GM12892 (cell line): ENCODE measurements around the gene C3orf70.

Source experiments
- DNase-seq: peaks from one replicate; pipeline ENCODE4 v3.0.0; 2011; ENCODE audit not compliant: insufficient read length
- FAIRE-seq: peaks from 2 replicates; lab custom pipeline; 2011; peaks lifted over from hg19 to GRCh38; lab: Jason Lieb, UNC
- POLR2A ChIP-seq: IDR thresholded peaks from 2 replicates; pipeline ENCODE4 v1.6.1; 2011; ENCODE audit warnings: low read depth, low read length, control low read depth
- POLR2AphosphoS5 ChIP-seq: IDR thresholded peaks from 2 replicates; pipeline ENCODE4 v1.6.1; 2011; ENCODE audit warnings: low read depth, low read length, control low read depth
- TAF1 ChIP-seq: IDR thresholded peaks from 2 replicates; pipeline ENCODE4 v1.6.1; 2011; ENCODE audit warnings: low read depth, mild to moderate bottlenecking, control low read depth, low read length, borderline replicate concordance

C3orf70 gene

GRCh38 chr3:185103359-185104127 lies 49.3 kb downstream of the C3orf70 start:
- TF ChIP-seq TAF1 (no peak), POLR2A (no peak), POLR2AphosphoS5 (no peak)
- FAIRE-seq (no peak), DNase-seq (no peak)

GRCh38 chr3:185094697-185095096 lies 58.2 kb downstream of the C3orf70 start:
- DNase-seq (no peak), FAIRE-seq (no peak)
- no peak for TF ChIP-seq POLR2A
- TF ChIP-seq POLR2AphosphoS5: no peak
- TF ChIP-seq TAF1: no peak

GRCh38 chr3:185093116-185093515 lies 59.7 kb downstream of the C3orf70 start:
- no peak for DNase-seq
- no peak for FAIRE-seq
- TF ChIP-seq POLR2AphosphoS5: no peak
- no peak for TF ChIP-seq POLR2A
- TF ChIP-seq TAF1: no peak

DNA sequence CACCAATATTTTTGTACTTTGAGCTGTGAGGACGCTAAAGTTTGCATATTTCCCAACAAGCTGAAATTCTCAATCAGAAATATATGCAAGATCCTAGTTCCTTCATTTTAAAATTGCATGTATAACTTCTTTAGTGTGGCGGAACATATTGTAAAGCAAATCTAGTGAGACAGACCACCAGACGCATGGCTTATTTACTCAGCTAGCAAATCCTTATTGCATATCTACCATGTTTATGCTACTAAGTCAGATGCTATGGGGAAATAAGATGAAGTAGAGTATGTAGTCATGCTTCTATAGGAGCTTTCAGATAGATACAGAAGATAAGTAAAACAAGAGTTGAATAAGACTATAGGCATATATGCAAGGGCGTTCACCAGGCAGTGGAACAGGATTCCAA lies 62.0 kb downstream of the C3orf70 start:
- DNase-seq (no peak), FAIRE-seq (no peak)
- TF ChIP-seq TAF1: no peak
- no peak for TF ChIP-seq POLR2AphosphoS5
- TF ChIP-seq POLR2A: no peak

- FAIRE-seq (no peak), DNase-seq (no peak)
- TF ChIP-seq POLR2A (no peak), TAF1 (no peak), POLR2AphosphoS5 (no peak)
These were observed 63.1 kb downstream of the C3orf70 start for GRCh38 chr3:185089751-185090150.

GRCh38 chr3:185089343-185089742 lies 63.5 kb downstream of the C3orf70 start:
- DNase-seq: no peak
- FAIRE-seq: no peak
- TF ChIP-seq POLR2AphosphoS5: no peak
- TF ChIP-seq TAF1: no peak
- TF ChIP-seq POLR2A: no peak

DNA sequence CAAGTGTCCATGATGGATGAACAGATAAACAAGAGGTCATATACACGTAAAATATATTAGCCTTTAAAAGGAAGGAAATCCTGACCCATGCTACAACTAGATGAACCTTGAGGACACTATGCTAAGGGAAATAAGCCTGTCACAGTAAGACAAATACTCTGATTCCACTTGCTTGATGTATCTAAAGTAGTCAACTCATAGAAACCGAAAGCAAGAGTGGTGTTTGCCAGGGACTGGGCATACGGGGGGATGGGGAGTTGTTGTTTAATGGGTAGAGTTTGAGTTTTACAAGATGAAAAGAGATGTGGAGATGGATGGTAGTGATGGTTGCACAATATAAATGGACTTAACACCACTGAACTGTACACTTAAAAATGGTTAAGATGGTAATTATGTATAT lies 65.4 kb downstream of the C3orf70 start:
- no peak for TF ChIP-seq POLR2A

GRCh38 chr3:185084901-185085300 lies 68.0 kb downstream of the C3orf70 start:
- FAIRE-seq (no peak), DNase-seq (no peak)
- TF ChIP-seq TAF1 (no peak), POLR2A (no peak), POLR2AphosphoS5 (no peak)

More for the DNA sequence above, 65.4 kb downstream of the C3orf70 start:
- FAIRE-seq: no peak
- no peak for DNase-seq

DNA sequence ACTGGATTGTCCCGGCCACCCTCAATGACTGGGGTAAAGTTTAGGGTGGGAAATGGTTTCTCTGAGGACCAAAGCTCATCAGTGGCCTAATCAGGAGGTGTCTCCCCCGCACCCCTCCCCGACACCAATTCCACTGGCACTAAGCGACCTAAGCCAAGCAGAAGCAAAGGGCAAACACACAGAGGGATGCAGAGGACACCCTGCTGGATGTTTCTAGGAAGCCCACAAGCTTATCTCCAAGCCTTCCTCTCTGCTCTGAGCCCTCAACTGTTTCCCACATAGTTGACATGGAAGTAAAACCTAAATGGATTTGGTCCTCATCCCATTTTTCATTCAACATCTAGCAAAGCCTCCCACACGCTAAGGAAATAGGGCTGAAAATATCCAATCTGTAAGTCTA lies 68.5 kb downstream of the C3orf70 start:
- FAIRE-seq: no peak
- no peak for DNase-seq
- TF ChIP-seq POLR2AphosphoS5 (no peak), TAF1 (no peak), POLR2A (no peak)

DNA sequence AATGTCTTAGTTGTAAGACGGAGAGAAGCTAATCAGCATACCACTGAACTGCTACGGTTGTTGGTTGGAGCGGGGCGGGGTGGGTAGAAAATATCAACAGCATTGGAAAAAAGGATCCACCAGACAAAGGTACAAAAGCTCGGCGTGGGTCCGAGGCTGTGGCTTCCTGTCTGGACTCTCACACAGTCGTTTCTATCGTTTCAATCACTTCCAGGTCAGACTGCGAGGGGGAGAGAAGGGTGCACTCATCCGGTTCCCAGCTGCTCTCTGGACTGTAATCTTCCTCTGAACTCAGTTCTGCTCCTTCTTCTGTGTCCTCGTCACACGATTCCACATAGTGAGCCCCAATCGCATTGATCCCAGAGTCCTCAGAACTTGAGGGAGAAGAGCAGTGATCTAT lies 70.0 kb downstream of the C3orf70 start:
- TF ChIP-seq TAF1: no peak
- no peak for TF ChIP-seq POLR2A
- TF ChIP-seq POLR2AphosphoS5: no peak
- DNase-seq: no peak
- no peak for FAIRE-seq

GRCh38 chr3:185082149-185082548 lies 70.7 kb downstream of the C3orf70 start:
- TF ChIP-seq TAF1 (no peak), POLR2A (no peak), POLR2AphosphoS5 (no peak)
- no peak for FAIRE-seq
- no peak for DNase-seq

DNA sequence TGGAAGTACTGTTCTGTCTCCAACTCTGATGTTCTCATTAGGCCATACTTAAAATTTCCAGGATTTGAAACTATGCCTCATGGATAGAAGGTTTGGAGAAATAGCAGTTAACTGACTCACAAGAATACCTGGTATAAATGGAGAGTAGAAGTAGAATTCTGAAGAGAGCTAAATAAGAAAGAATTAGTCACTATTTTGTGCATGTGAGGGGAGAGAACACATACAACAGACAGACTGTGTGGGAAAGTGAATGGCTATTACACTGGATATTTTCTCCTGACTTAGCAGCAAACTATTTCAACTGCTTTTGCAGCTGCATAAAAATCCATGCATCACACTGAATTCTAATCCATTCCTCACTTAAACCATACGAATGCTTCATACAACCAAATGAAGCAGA lies 71.3 kb downstream of the C3orf70 start:
- FAIRE-seq: no peak

More for the DNA sequence above, 71.3 kb downstream of the C3orf70 start:
- DNase-seq: no peak
- TF ChIP-seq POLR2A: no peak
- TF ChIP-seq TAF1: no peak
- TF ChIP-seq POLR2AphosphoS5: no peak
